UCSD-AML1 (cell line): ENCODE data around the gene FRMD4A.

Experiments
- DNase-seq: peaks from one replicate; lab custom pipeline; 2025; ENCODE audit not compliant: unreplicated experiment; lab: John Stamatoyannopoulos, UW

The FRMD4A gene

DNA sequence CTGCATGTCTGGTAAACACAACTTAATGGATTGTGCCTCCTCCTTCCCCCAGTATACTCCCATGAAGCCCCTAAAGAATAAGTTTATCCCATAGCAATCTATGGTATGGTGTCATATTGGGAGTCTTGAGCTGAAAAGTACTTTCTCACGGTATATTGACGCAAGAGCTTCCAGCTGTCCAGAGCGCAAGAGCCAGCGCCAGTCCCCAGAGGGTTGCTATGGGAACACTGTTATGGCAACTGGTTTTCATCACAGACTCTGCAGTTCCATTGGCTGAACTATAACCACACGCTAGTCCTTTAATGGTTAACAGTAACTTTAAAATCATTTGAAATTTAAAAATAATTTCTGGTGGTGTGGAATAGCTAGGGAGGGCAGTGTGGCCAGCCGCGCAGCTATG lies 697.0 kb downstream of the FRMD4A start:
- DNase-seq: no peak

DNA sequence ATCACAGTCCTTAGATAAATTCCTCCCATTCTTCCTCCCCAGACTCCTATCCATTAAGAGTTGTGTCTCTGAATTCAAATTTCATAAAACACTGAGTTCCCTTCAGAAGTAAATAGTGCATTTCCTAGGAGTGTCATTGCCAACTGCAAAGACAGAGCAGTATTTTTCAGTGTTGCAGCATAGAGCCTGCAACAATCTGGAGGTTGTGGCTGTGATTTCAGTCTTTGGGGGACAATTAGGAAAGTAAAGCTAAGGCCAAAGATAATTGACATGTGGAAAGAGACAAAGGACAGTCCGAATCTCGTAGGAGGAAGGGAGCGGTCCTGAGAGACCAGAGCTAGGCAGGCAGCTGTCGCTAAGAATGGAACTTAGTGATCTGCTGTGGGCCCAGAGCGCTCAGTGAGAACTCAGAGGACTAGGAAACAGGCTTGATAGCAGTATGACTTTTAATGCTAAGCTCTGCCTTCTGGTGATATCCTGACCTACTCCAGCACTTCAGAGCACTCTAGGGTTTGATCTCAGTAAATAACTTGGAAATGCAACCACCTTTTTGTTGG lies 697.8 kb downstream of the FRMD4A start:
- DNase-seq: no peak

DNA sequence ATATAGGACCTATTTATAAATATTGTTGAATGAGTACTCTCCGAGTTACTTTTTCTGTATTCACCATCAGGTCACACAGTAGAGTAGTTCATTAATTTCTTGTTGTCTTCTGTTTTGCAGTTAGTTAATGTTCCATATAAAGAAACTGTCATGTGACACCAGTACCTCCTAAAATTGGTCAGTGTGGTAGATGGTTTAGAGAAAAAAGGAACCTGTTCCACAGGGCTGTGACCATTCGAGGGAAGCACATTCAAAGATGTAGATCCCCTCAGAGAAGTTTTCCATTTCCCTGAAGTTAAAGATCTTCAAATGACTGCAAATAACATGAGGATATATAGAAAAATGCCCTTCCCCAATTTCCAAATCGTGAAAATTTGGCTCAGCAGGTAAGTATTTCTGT lies 698.3 kb downstream of the FRMD4A start:
- DNase-seq: no peak

DNA sequence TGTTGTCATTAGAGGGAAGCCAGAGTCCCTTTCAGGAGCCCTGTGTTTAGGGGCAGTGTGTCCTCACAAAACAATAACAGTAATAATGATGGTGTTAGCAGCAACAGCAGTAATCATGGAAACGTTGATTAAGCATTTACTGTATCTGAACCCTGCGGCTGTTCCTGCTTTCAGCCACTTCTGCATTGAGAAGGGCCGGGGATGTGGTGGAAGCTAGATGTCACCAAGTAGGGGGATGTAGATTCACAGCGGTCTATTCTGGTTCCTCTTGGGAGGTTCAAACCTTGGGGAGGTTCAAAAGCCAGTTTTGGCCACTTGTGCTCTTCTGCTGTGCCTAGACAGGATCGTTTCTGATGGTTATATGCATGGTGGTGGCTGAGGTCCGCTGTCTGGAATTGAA lies 699.1 kb downstream of the FRMD4A start:
- DNase-seq: no peak

DNA sequence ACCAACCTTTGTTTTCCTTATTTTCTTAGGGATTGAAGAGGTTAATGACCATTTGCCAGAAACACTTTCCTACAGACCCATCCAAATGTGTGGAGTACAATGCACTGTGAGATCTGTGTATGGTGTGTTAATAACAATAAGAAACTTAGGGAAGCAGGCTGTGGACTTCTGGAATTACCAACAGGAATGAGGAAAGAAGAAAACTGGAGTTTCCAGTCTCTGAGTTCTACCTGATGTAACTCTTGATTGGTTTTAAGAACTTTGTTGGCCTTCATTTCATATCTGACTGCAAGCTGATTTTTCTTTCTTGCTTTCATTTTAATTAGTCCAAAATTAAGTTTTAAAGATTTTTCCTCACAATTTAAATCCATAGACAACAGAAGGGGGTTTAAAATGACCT lies 700.5 kb downstream of the FRMD4A start:
- DNase-seq: no peak

- DNase-seq: no peak
Measured at GRCh38 chr10:13629116-13629515, 701.6 kb downstream of the FRMD4A start.

- DNase-seq: no peak
Measured at GRCh38 chr10:13628661-13629060, 702.1 kb downstream of the FRMD4A start.

- no peak for DNase-seq
Measured at GRCh38 chr10:13627459-13628310, 703.0 kb downstream of the FRMD4A start.

DNA sequence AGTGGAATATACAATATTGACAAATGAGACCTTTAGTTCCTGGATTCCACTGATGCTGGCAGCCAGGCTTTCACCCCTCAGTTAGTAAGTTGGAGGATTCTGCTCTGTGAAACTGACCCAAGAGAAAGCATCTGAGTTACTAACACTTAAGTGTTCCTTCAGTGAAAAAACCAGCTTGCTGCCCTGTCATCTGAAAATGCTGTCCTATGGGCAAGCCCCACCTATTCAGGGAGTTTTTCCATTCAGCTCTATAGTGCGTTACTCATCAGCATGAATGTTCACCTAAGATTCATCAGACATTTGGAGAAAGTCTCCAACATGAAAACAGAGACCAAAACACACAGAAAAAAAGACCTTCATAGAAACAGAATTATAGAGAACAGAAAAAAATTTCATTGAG lies 706.1 kb downstream of the FRMD4A start:
- no peak for DNase-seq

- no peak for DNase-seq
Measured at GRCh38 chr10:13621931-13622330, 708.8 kb downstream of the FRMD4A start.

DNA sequence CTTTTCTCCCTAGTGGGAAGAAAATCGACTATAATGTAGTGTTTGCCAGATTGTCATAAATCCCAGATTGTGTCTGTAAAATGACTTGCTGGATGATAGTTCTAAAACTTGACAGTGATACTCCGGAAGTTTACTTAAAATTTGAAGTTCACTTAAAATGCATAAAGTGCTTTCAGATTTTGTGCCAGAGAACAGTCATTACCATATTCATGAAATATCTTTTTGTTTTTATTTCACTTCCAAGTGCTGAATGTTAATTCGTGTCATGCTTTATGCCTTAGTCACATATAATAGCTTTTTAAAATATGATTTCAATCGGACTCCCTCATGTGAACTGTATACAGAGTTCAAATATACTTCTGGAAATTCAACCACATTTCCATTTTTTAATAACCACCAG lies 713.6 kb downstream of the FRMD4A start:
- no peak for DNase-seq

DNA sequence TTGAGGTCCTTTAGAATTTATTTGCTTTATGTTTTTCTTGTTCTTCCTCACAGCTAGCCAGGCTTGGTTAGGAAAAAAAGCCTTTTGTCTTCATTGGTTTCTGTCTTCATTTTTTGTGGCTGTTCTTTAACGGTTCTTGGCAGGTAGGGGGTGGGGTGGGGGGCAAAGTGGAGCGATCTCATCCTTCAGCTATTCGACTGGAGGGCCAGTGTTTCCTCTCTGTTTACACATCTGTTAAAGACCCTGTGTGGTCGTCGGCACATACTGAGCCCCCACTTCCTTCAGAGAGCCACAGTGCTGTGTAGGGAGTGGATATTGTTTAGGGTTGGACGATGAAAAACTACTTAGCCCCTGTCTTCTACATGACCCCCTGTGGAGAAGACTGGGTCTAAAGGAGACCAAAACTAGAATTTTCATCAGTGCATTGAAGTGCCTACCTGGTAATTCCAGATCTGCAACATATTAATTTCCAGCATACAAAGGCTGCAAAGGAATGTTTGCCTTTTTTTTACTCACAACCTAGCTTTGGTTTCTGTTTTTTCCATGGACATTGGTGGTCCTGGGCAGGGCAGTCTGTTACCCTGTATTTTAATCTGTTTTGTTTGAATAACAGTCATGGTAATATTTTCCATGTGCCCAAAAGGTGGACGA lies 714.9 kb downstream of the FRMD4A start:
- no peak for DNase-seq

DNA sequence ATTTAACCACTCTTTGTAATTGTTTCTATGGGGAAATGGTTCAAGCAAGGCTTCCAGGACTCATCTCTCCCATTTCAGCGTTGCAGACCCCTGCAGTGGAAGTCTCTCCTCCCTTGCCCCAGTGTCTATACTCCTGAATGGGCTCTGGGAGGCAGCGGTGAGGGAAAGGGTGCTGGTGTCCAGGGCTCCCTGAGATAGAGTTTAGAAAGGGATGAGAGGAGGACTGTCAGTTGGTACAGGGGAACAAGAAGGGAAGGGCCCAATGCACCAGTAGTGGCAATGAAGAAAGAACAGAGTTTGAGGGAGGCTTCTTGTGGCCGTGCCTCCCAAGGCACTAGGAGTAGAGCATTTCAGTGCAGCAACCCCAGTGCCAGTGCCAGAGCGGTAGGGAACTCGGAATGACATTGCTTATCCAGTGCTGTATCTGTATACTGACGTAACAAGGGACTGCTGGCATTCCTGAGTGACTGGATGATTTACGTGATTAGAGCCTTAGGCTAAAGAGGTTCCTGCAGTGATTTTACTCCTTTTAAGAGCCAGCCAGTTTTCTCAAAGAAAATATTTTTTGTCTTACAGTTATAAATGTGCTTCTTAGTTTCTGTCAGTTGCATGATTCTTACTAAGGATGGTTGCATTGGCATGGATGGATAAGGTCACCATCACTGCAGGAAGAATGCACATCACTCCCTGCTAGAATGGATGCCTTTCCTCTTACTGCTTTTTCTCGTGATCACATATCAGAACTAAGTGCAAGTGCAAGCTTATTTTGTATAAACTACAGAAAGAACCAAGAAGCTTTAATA lies 716.0 kb downstream of the FRMD4A start:
- no peak for DNase-seq

GRCh38 chr10:13613519-13613918 lies 717.2 kb downstream of the FRMD4A start:
- DNase-seq: no peak

DNA sequence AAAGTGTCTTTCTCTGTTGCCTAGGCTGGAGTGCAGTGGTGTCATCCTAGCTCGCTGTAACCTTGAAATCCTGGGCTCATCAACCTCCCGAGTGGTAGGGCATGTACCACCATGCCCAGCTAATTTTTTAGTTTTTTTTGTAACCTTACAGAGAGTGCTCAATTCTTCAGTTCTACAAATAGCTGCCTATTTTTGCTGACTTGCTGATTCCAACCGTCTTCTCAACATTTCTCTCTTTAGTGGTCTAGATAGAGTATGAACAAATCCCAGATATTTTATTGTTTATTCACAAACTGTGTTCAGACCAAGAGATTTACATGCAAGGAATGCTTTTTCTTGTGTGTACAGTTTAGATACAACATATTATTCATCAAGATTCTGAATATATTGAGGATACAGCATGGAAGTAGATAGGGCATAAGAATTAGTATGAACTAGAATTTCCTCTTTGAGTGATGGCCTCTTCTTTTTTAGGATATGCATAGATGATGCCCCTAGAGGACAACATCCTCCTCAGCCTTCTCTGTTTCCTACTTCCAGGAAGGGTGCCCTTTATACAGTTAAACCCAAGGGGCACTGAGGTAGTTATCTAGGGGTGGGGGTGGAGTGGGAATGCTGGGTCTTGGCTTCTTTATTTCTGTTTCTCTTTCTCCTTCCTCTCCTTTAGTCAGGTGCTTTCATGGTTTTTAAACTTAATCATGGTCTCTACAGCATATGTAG lies 717.9 kb downstream of the FRMD4A start:
- DNase-seq: no peak

DNA sequence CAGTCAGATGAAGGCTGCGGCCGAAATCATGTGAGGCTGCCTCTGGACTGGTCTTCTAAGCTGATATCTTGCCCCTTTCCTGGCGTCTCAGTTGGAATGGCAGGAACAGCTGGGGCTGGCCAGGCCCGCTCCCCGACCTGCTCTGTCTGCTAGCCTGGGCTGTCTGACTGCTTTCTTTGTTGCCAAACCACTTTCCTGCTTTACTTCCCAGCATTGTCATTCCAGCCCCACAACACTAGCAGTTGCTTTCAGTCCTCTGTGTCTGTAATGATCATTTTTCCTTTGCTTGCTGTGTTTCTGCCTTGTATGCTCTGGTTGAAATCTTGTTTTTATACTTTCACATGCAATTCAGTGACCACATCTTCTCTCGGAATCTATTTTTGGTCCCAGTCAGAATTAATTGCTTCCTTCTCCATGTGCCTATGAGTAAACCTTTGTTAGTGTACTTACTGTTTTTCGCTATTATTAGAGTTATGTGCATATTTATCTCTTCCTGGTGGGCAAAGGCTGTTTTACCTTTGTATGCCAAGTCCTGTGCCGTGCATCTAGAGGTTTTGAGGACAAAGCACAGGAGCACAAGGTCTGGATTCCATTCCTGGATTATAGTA lies 722.4 kb downstream of the FRMD4A start:
- no peak for DNase-seq

GRCh38 chr10:13604357-13605040 lies 726.2 kb downstream of the FRMD4A start:
- no peak for DNase-seq

DNA sequence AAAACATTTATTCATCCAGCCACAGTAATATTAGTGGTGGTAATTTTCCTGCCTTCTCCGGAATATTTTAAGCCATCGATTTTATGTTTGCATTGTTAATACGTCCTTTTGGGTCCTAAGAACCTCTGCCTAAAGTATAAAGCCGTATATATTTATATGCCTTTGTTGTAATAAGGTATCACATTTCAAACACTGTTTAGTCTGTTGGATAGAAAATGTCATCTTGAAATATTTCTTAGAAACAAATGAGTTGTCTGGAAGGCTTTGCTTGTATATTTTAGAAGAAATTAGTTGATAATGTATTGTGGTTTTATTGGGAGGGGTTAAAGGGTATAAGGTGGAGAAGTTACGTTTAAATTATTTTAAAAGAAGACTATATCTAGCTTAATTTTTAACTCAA lies 732.8 kb downstream of the FRMD4A start:
- no peak for DNase-seq

GRCh38 chr10:13594641-13595040 lies 736.1 kb downstream of the FRMD4A start:
- no peak for DNase-seq
